HG02759 (cell line): ENCODE measurements around the gene CERS4.
"Not testable (repeated sequence)": the region's sequence is repeated elsewhere in the genome, so short reads cannot be mapped to it uniquely, and the experiment has no call there.

Source experiments
- ATAC-seq: cut with Tn5 transposase; IDR thresholded peaks from one replicate; pipeline ENCODE4 v1.9.1; 2021; ENCODE audit warnings: mild to moderate bottlenecking, moderate library complexity; ENCODE audit not compliant: unreplicated experiment

CERS4 gene

GRCh38 chr19:8208922-8209461, at the start of gene CERS4:
TSS of gene CERS4 (plus strand) at chr19:8209370. CDS start at chr19:8251077, 41,707 bp downstream.
- peak; percentile 73 for ATAC-seq

DNA sequence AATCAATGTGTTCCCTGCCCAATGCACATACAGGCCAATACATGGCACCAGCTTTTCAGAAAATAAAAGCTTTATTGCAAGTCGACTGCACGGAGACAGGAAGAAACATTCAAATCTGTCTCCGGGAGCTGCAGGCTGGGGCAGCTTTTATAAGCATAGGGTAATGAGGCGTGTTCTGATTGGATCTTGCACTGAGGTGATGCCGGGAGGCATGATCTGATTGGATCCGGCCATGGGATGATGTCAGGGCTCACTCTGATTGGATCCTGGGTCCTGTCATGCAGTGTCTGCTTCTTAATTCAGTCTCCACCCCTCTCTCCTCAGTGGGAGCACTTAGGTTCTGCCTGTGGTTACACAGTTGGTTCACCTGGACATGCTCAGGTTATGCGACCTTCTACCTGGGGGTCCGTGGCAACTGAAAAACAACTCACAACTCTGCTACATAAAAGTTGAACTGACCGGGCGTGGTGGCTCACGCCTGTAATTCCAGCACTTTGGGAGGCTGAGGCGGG, 48.0 kb upstream of the CERS4 start:
- ATAC-seq, result no peak

DNA sequence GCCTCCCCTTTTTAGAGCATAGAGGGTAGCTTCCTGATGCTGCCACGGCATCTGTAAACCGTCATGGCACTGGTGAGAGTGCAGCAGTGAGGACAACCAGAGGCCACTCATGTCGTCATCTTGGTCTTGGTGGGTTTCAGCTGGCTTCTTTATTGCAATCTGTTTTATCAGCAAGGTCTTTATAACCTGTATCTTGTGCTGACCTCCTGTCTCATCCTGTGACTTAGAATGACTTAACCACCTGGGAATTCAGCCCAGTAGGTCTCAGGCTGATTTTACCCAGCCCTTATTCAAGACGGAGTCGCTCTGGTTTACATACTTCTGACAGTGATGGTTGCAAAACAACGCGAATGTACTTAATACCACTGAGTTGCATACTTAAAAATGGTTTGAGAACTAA, 45.4 kb upstream of the CERS4 start:
- no peak for ATAC-seq

GRCh38 chr19:8167985-8168384, 41.2 kb upstream of the CERS4 start:
- ATAC-seq, result no peak

DNA sequence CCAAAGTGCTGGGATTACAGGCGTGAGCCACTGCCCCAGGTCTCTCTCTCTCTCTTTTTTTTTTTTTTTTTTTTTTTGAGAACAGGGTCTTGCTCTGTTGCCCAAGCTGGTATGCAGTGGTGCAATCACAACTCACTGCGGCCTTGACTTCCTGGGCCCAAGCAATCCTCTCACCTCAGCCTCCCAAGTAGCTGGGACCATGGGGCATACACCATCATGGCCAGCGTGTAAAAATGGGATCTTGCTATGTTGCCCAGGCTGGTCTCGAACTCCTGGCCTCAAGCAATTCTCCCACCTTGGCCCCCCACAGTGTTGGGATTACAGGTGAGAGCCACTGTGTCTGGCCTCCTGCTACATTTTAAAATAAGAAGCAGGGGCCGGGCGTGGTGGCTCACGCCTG, 40.6 kb upstream of the CERS4 start:
- ATAC-seq, result no peak

- ATAC-seq, result no peak
These were observed 34.5 kb upstream of the CERS4 start for GRCh38 chr19:8174706-8175105.

DNA sequence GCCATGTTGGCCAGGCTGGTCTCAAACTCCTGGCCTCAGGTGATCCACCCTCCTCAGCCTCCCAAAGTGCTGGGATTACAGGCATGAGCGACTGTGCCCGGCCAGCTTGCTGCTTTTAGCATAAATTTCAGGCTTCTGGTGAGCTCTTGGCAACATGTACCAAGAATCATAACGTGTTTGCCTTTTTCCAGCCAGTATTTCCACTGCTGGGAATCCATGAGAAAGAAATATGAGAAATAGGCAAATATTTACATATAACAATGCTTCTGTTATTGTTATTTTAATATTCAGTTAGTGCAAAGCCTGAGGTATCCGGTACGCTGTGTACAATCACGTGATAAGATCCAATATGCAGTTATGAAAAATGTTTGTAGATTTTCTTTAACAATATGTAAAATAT, 29.2 kb upstream of the CERS4 start:
- no peak for ATAC-seq

- no peak for ATAC-seq
These were observed 24.9 kb upstream of the CERS4 start for GRCh38 chr19:8184274-8184673.

- no peak for ATAC-seq
These were observed 23.7 kb upstream of the CERS4 start for GRCh38 chr19:8185343-8186068.

GRCh38 chr19:8192221-8192820, 16.8 kb upstream of the CERS4 start:
- no peak for ATAC-seq

GRCh38 chr19:8194528-8195267, 14.5 kb upstream of the CERS4 start:
- ATAC-seq, result no peak

- no peak for ATAC-seq
These were observed 12.8 kb upstream of the CERS4 start for GRCh38 chr19:8196271-8196927.

DNA sequence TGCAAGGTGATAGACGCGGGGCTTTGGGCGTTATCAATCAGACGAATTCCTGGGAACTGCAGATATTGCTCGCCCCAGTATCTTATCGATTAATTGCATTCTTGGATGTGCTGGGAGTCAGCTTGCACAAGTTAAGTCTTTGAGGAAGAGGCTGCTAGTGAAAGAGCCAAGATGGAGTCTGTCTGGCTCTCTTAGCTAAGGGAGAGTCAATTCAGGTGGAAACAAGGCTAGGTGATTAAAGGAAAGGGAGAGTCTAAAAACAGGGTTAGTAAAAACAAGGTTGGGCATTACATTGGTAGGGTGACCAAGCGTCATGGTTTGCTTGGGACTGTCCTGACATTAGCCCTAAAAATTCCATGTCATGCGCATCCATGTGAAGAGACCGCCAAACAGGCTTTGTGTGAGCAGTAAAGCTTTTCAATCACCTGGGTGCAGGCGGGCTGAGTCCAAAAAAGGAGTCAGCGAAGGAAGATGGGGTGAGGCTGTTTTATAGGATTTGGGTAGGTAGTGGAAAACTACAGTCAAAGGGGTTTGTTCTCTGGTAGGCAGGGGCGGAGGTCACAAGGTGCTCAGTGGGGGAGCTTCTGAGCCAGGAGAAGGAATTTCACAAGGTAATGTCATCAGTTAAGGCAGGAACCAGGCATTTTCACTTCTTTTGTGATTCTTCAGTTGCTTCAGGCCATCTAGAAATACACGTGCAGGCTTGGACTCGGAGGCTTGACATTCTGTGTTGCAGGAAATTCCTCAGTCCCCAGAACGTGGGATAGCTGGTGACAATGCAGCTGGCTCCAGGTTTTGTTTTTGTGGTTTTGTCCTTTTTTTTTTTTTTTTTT, 5.7 kb upstream of the CERS4 start:
- not testable (repeated sequence) for ATAC-seq

GRCh38 chr19:8204961-8205360, 4.2 kb upstream of the CERS4 start:
- no peak for ATAC-seq

- no peak for ATAC-seq
These were observed 2.8 kb upstream of the CERS4 start for GRCh38 chr19:8206147-8207087.

- not testable (repeated sequence) for ATAC-seq
These were observed 1.8 kb upstream of the CERS4 start for GRCh38 chr19:8207326-8207725.

DNA sequence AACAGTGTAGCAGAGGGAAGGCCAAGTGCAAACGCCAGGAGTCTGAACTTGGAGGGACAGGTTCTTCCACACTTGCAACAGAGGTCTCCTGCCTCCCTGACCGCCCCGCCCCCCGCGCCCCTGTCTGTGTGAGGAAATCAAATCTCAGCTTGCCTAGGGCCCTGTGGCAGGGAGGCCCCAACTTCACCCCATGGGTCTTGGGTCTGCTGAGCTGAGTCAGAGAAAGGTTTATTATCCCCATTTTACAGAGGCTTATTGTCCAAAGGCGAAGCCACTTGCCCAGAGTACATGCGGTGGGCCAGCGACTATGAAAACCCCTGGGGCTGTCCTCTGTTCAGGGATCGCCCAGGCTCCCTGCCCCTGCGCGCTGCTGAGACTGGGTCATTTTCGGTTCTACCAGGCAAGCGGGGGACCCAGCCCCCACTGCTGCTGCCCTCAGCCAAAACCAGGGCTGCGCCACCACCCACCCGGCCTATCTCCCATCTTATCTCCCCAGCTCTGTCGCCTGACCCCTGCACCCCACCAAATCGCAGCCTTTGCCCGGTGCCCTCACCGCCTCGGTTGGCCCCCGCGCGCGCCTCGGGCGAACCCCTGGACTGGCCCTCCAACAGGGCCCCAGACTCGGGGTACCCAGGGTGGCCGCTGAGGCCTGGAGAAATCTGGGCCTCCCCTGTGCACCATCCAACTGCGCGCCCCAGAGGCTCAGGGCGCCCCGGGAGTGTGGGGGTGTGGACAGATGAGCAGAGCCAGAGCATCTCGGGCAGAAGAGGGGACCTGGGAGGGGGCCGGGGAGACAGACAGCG, 850 bp upstream of the CERS4 start:
- ATAC-seq, result peak; percentile 1
